Activated T-cell treated with anti-CD3 and anti-CD28 coated beads, Interleukin-2, amount 50 U/mL, for 4 hours (primary cell): Measurements from ENCODE around the gene OGDHL. TPM values are rescaled to one million over a fixed set of nuclear protein-coding genes. Genes with fewer than 3 reads are reported as not detected.

Experiments
- ATAC-seq, 2 donors: fragments of 200-7000 bp; cut with Tn5 transposase; one replicate each; pipeline ENCODE4 v1.10.0; 2021
- DNase-seq: peaks from one replicate; pipeline ENCODE4 v3.0.0-alpha.2; 2020
- H3K27me3 Mint-ChIP-seq: one replicate; pipeline ENCODE4 v1.8.0; 2021; ENCODE audit warnings: low read depth, mixed read lengths
- H3K36me3 Mint-ChIP-seq: one replicate; pipeline ENCODE4 v1.8.0; 2022; ENCODE audit warnings: mixed read lengths; ENCODE audit not compliant: insufficient read depth
- H3K4me1 Mint-ChIP-seq: one replicate; pipeline ENCODE4 v1.8.0; 2021; ENCODE audit warnings: low read depth, mixed read lengths
- H3K4me3 Mint-ChIP-seq: one replicate; pipeline ENCODE4 v1.8.0; 2021; ENCODE audit warnings: mild to moderate bottlenecking, moderate library complexity, mixed read lengths
- H3K9me3 Mint-ChIP-seq: one replicate; pipeline ENCODE4 v1.8.0; 2021; ENCODE audit warnings: mixed read lengths
- total RNA-seq, 3 donors: library from RNA; stranded (reverse); gene quantifications; one replicate each; pipeline ENCODE4 v1.2.1, GENCODE V29; 2021

OGDHL gene
- total RNA-seq, 3 donors from 2014 or later, result 0.30 to 0.43 (median 0.37) TPM

GRCh38 chr10:49707585-49707984 lies 54.5 kb downstream of the OGDHL start:
- no peak for ATAC-seq
- no peak for DNase-seq
- H3K4me3 Mint-ChIP-seq, result no peak overlapping the region
- peaks cover 7% of the 10 kb centered on the region for H3K27me3 Mint-ChIP-seq
- no peaks in the 10 kb centered on the region for H3K9me3 Mint-ChIP-seq
- H3K36me3 Mint-ChIP-seq, result no peaks in the 10 kb centered on the region
- H3K4me1 Mint-ChIP-seq, result no peaks in the 10 kb centered on the region

- Mint-ChIP-seq H3K4me1 (no peaks in the 10 kb centered on the region), H3K27me3 (peaks cover 12% of the 10 kb centered on the region)
Observed at GRCh38 chr10:49700997-49701396, 61.1 kb downstream of the OGDHL start.

GRCh38 chr10:49700211-49700610 lies 61.9 kb downstream of the OGDHL start:
- no peak overlapping the region for H3K4me3 Mint-ChIP-seq
- no peaks in the 10 kb centered on the region for H3K36me3 Mint-ChIP-seq
- DNase-seq, result no peak
- no peak for ATAC-seq
- no peaks in the 10 kb centered on the region for H3K4me1 Mint-ChIP-seq
- peaks cover 12% of the 10 kb centered on the region for H3K27me3 Mint-ChIP-seq
- H3K9me3 Mint-ChIP-seq, result no peaks in the 10 kb centered on the region

More at GRCh38 chr10:49700997-49701396, 61.1 kb downstream of the OGDHL start:
- Mint-ChIP-seq H3K36me3 (no peaks in the 10 kb centered on the region), H3K9me3 (no peaks in the 10 kb centered on the region), H3K4me3 (no peak overlapping the region)
- DNase-seq, result no peak
- ATAC-seq, result no peak

GRCh38 chr10:49698679-49699078 lies 63.4 kb downstream of the OGDHL start:
- Mint-ChIP-seq H3K9me3 (no peaks in the 10 kb centered on the region), H3K36me3 (no peaks in the 10 kb centered on the region), H3K27me3 (peaks cover 12% of the 10 kb centered on the region), H3K4me3 (no peak overlapping the region), H3K4me1 (no peaks in the 10 kb centered on the region)
- ATAC-seq, result no peak
- no peak for DNase-seq

- H3K4me3 Mint-ChIP-seq, result no peak overlapping the region
- no peaks in the 10 kb centered on the region for H3K4me1 Mint-ChIP-seq
- no peaks in the 10 kb centered on the region for H3K36me3 Mint-ChIP-seq
- no peaks in the 10 kb centered on the region for H3K9me3 Mint-ChIP-seq
- no peak for ATAC-seq
- DNase-seq, result no peak
- H3K27me3 Mint-ChIP-seq, result peaks cover 23% of the 10 kb centered on the region
Observed at GRCh38 chr10:49696311-49696710, 65.8 kb downstream of the OGDHL start.

GRCh38 chr10:49694466-49694865 lies 67.7 kb downstream of the OGDHL start:
- H3K4me1 Mint-ChIP-seq, result no peaks in the 10 kb centered on the region
- H3K4me3 Mint-ChIP-seq, result no peak overlapping the region
- DNase-seq (no peak), ATAC-seq (no peak)
- no peaks in the 10 kb centered on the region for H3K9me3 Mint-ChIP-seq
- no peaks in the 10 kb centered on the region for H3K36me3 Mint-ChIP-seq
- peaks cover 34% of the 10 kb centered on the region for H3K27me3 Mint-ChIP-seq

GRCh38 chr10:49691588-49691987 lies 70.5 kb downstream of the OGDHL start:
- ATAC-seq, result no peak
- Mint-ChIP-seq H3K4me1 (no peaks in the 10 kb centered on the region), H3K9me3 (peaks cover 3% of the 10 kb centered on the region), H3K36me3 (no peaks in the 10 kb centered on the region), H3K4me3 (no peak overlapping the region), H3K27me3 (peaks cover 55% of the 10 kb centered on the region)
- DNase-seq, result no peak

GRCh38 chr10:49690698-49691356 lies 71.3 kb downstream of the OGDHL start:
- DNase-seq (no peak), ATAC-seq (no peak)
- Mint-ChIP-seq H3K36me3 (no peaks in the 10 kb centered on the region), H3K4me3 (no peak overlapping the region), H3K27me3 (peaks cover 51% of the 10 kb centered on the region), H3K4me1 (no peaks in the 10 kb centered on the region), H3K9me3 (peaks cover 3% of the 10 kb centered on the region)

GRCh38 chr10:49689882-49690510 lies 72.1 kb downstream of the OGDHL start:
- ATAC-seq (no peak), DNase-seq (no peak)
- no peaks in the 10 kb centered on the region for H3K36me3 Mint-ChIP-seq
- peaks cover 5% of the 10 kb centered on the region for H3K9me3 Mint-ChIP-seq
- no peak overlapping the region for H3K4me3 Mint-ChIP-seq
- H3K27me3 Mint-ChIP-seq, result peaks cover 55% of the 10 kb centered on the region
- no peaks in the 10 kb centered on the region for H3K4me1 Mint-ChIP-seq

- peaks cover 8% of the 10 kb centered on the region for H3K9me3 Mint-ChIP-seq
- no peaks in the 10 kb centered on the region for H3K4me1 Mint-ChIP-seq
- H3K36me3 Mint-ChIP-seq, result no peaks in the 10 kb centered on the region
- peaks cover 60% of the 10 kb centered on the region for H3K27me3 Mint-ChIP-seq
- ATAC-seq (no peak), DNase-seq (no peak)
- H3K4me3 Mint-ChIP-seq, result no peak overlapping the region
Observed at GRCh38 chr10:49688920-49689319, 73.2 kb downstream of the OGDHL start.

GRCh38 chr10:49688261-49688846 lies 73.8 kb downstream of the OGDHL start:
- H3K9me3 Mint-ChIP-seq, result peaks cover 8% of the 10 kb centered on the region
- no peak for DNase-seq
- no peak for ATAC-seq
- H3K36me3 Mint-ChIP-seq, result no peaks in the 10 kb centered on the region
- H3K4me3 Mint-ChIP-seq, result no peak overlapping the region
- H3K4me1 Mint-ChIP-seq, result no peaks in the 10 kb centered on the region
- H3K27me3 Mint-ChIP-seq, result peaks cover 60% of the 10 kb centered on the region

- H3K4me1 Mint-ChIP-seq, result no peaks in the 10 kb centered on the region
- H3K27me3 Mint-ChIP-seq, result peaks cover 50% of the 10 kb centered on the region
- no peak for DNase-seq
- no peak for ATAC-seq
- H3K36me3 Mint-ChIP-seq, result no peaks in the 10 kb centered on the region
- H3K4me3 Mint-ChIP-seq, result no peak overlapping the region
- H3K9me3 Mint-ChIP-seq, result peaks cover 18% of the 10 kb centered on the region
Observed at GRCh38 chr10:49686651-49687050, 75.5 kb downstream of the OGDHL start.
